ENCODE measurements around the gene PPP2R5C.

Gene PPP2R5C

GRCh38 chr14:101865288-101865687 lies 103.8 kb downstream of the PPP2R5C start:
- no peak for DNase-seq (ENCODE audit: low spot score)

GRCh38 chr14:101867854-101868253 lies 106.3 kb downstream of the PPP2R5C start:
- DNase-seq (ENCODE audit: low spot score) = no peak

- no peak for DNase-seq (ENCODE audit: low spot score)
Observed at GRCh38 chr14:101869217-101869616, 107.7 kb downstream of the PPP2R5C start.

GRCh38 chr14:101870273-101870939 lies 108.9 kb downstream of the PPP2R5C start:
- DNase-seq (ENCODE audit: low spot score) = no peak

GRCh38 chr14:101872346-101872745 lies 110.8 kb downstream of the PPP2R5C start:
- no peak for DNase-seq (ENCODE audit: low spot score)

- no peak for DNase-seq (ENCODE audit: low spot score)
Observed at GRCh38 chr14:101873076-101873825, 111.7 kb downstream of the PPP2R5C start.

GRCh38 chr14:101873991-101874390 lies 112.5 kb downstream of the PPP2R5C start:
- DNase-seq (ENCODE audit: low spot score) = no peak

- DNase-seq (ENCODE audit: low spot score) = no peak
Observed at GRCh38 chr14:101875041-101875726, 113.7 kb downstream of the PPP2R5C start.

GRCh38 chr14:101875727-101876554 lies 114.4 kb downstream of the PPP2R5C start:
- DNase-seq (ENCODE audit: low spot score) = no peak

GRCh38 chr14:101876555-101876938 lies 115.0 kb downstream of the PPP2R5C start:
- no peak for DNase-seq (ENCODE audit: low spot score)

GRCh38 chr14:101877766-101878165 lies 116.3 kb downstream of the PPP2R5C start:
- DNase-seq (ENCODE audit: low spot score) = no peak

GRCh38 chr14:101878211-101878821 lies 116.8 kb downstream of the PPP2R5C start:
- no peak for DNase-seq (ENCODE audit: low spot score)

- DNase-seq (ENCODE audit: low spot score) = no peak
Observed at GRCh38 chr14:101878822-101879528, 117.5 kb downstream of the PPP2R5C start.

- no peak for DNase-seq (ENCODE audit: low spot score)
Observed at GRCh38 chr14:101879529-101880336, 118.2 kb downstream of the PPP2R5C start.

- no peak for DNase-seq (ENCODE audit: low spot score)
Observed at GRCh38 chr14:101881426-101881825, 119.9 kb downstream of the PPP2R5C start.

GRCh38 chr14:101882141-101882935 lies 120.8 kb downstream of the PPP2R5C start:
- no peak for DNase-seq (ENCODE audit: low spot score)

GRCh38 chr14:101884089-101884933 lies 122.8 kb downstream of the PPP2R5C start:
- DNase-seq (ENCODE audit: low spot score) = peak; percentile 51

- DNase-seq (ENCODE audit: low spot score) = peak; percentile 62
Observed at GRCh38 chr14:101884934-101885576, 123.5 kb downstream of the PPP2R5C start.

Measured in left forelimb (tissue), 1 donor.